Measurements from ENCODE around the gene LRRC36.
"Not testable (repeated sequence)": the region's sequence is repeated elsewhere in the genome, so short reads cannot be mapped to it uniquely, and the experiment has no call there.

The LRRC36 gene

GRCh38 chr16:67411339-67411738, 84.7 kb downstream of the LRRC36 start:
- H3K4me1 ChIP-seq (ENCODE audit: control insufficient read depth, insufficient read depth, low read length) = peaks cover 25% of the 10 kb centered on the region
- no peak overlapping the region for H3K9ac ChIP-seq (ENCODE audit: low read length)
- no peaks in the 10 kb centered on the region for H3K9me3 ChIP-seq (ENCODE audit: control insufficient read depth, low read length)
- no peak for DNase-seq (ENCODE audit: low read depth)
- no peaks in the 10 kb centered on the region for H3K27me3 ChIP-seq (replicated peaks; ENCODE audit: control insufficient read depth, insufficient read depth, low read length)
- H3K36me3 ChIP-seq (ENCODE audit: control insufficient read depth, insufficient read depth, low read length, severe bottlenecking) = no peaks in the 10 kb centered on the region
- H3K4me3 ChIP-seq (ENCODE audit: low read length) = no peak overlapping the region

- Histone ChIP-seq H3K9me3 (ENCODE audit: control insufficient read depth, low read length) (no peaks in the 10 kb centered on the region), H3K9ac (ENCODE audit: low read length) (no peak overlapping the region), H3K27me3 (replicated peaks; ENCODE audit: control insufficient read depth, insufficient read depth, low read length) (no peaks in the 10 kb centered on the region), H3K36me3 (ENCODE audit: control insufficient read depth, insufficient read depth, low read length, severe bottlenecking) (no peaks in the 10 kb centered on the region), H3K4me1 (ENCODE audit: control insufficient read depth, insufficient read depth, low read length) (peaks cover 19% of the 10 kb centered on the region), H3K4me3 (ENCODE audit: low read length) (no peak overlapping the region)
- no peak for DNase-seq (ENCODE audit: low read depth)
These were observed 85.7 kb downstream of the LRRC36 start for GRCh38 chr16:67412294-67412693.

GRCh38 chr16:67413978-67414911, 87.6 kb downstream of the LRRC36 start:
- H3K4me3 ChIP-seq (ENCODE audit: low read length) = no peak overlapping the region
- H3K36me3 ChIP-seq (ENCODE audit: control insufficient read depth, insufficient read depth, low read length, severe bottlenecking) = no peaks in the 10 kb centered on the region
- no peaks in the 10 kb centered on the region for H3K27me3 ChIP-seq (replicated peaks; ENCODE audit: control insufficient read depth, insufficient read depth, low read length)
- no peak for DNase-seq (ENCODE audit: low read depth)
- no peak overlapping the region for H3K9ac ChIP-seq (ENCODE audit: low read length)
- H3K4me1 ChIP-seq (ENCODE audit: control insufficient read depth, insufficient read depth, low read length) = peaks cover 12% of the 10 kb centered on the region
- H3K9me3 ChIP-seq (ENCODE audit: control insufficient read depth, low read length) = no peaks in the 10 kb centered on the region

GRCh38 chr16:67415421-67415820, 88.8 kb downstream of the LRRC36 start:
- H3K36me3 ChIP-seq (ENCODE audit: control insufficient read depth, insufficient read depth, low read length, severe bottlenecking); H3K9me3 ChIP-seq (ENCODE audit: control insufficient read depth, low read length); DNase-seq (ENCODE audit: low read depth); H3K27me3 ChIP-seq (replicated peaks; ENCODE audit: control insufficient read depth, insufficient read depth, low read length): not testable (repeated sequence)
- H3K4me1 ChIP-seq (ENCODE audit: control insufficient read depth, insufficient read depth, low read length) = peaks cover 12% of the 10 kb centered on the region
- H3K9ac ChIP-seq (ENCODE audit: low read length) = peak overlapping the region; percentile 79
- H3K4me3 ChIP-seq (ENCODE audit: low read length) = peak overlapping the region; percentile 90

GRCh38 chr16:67415872-67416793, 89.5 kb downstream of the LRRC36 start, which contains the start of gene ZDHHC1:
ZDHHC1 (minus strand) TSS chr16:67416477; CDS start chr16:67407775, 8,702 bp downstream.
- Histone ChIP-seq H3K27me3 (replicated peaks; ENCODE audit: control insufficient read depth, insufficient read depth, low read length) (no peaks in the 10 kb centered on the region), H3K9me3 (ENCODE audit: control insufficient read depth, low read length) (no peaks in the 10 kb centered on the region), H3K9ac (ENCODE audit: low read length) (peak within 1 kb of the TSS; percentile 79), H3K4me1 (ENCODE audit: control insufficient read depth, insufficient read depth, low read length) (peaks cover 9% of the 10 kb centered on the region), H3K4me3 (ENCODE audit: low read length) (peak within 1 kb of the TSS; percentile 90), H3K36me3 (ENCODE audit: control insufficient read depth, insufficient read depth, low read length, severe bottlenecking) (no peaks in the 10 kb centered on the region)
- peak; percentile 89 for DNase-seq (ENCODE audit: low read depth)

GRCh38 chr16:67417333-67418061, 90.9 kb downstream of the LRRC36 start:
- H3K4me3 ChIP-seq (ENCODE audit: low read length) = no peak overlapping the region
- no peaks in the 10 kb centered on the region for H3K36me3 ChIP-seq (ENCODE audit: control insufficient read depth, insufficient read depth, low read length, severe bottlenecking)
- no peak for DNase-seq (ENCODE audit: low read depth)
- peaks cover 8% of the 10 kb centered on the region for H3K4me1 ChIP-seq (ENCODE audit: control insufficient read depth, insufficient read depth, low read length)
- no peaks in the 10 kb centered on the region for H3K27me3 ChIP-seq (replicated peaks; ENCODE audit: control insufficient read depth, insufficient read depth, low read length)
- H3K9me3 ChIP-seq (ENCODE audit: control insufficient read depth, low read length) = no peaks in the 10 kb centered on the region
- H3K9ac ChIP-seq (ENCODE audit: low read length) = no peak overlapping the region

- H3K4me1 ChIP-seq (ENCODE audit: control insufficient read depth, insufficient read depth, low read length) = peaks cover 7% of the 10 kb centered on the region
- H3K36me3 ChIP-seq (ENCODE audit: control insufficient read depth, insufficient read depth, low read length, severe bottlenecking) = no peaks in the 10 kb centered on the region
- H3K27me3 ChIP-seq (replicated peaks; ENCODE audit: control insufficient read depth, insufficient read depth, low read length) = no peaks in the 10 kb centered on the region
- DNase-seq (ENCODE audit: low read depth) = no peak
- H3K4me3 ChIP-seq (ENCODE audit: low read length) = no peak overlapping the region
- no peaks in the 10 kb centered on the region for H3K9me3 ChIP-seq (ENCODE audit: control insufficient read depth, low read length)
- H3K9ac ChIP-seq (ENCODE audit: low read length) = no peak overlapping the region
These were observed 92.9 kb downstream of the LRRC36 start for GRCh38 chr16:67419502-67419901.

GRCh38 chr16:67419931-67420330, 93.3 kb downstream of the LRRC36 start:
- H3K9ac ChIP-seq (ENCODE audit: low read length) = no peak overlapping the region
- no peak overlapping the region for H3K4me3 ChIP-seq (ENCODE audit: low read length)
- H3K9me3 ChIP-seq (ENCODE audit: control insufficient read depth, low read length) = no peaks in the 10 kb centered on the region
- peaks cover 8% of the 10 kb centered on the region for H3K4me1 ChIP-seq (ENCODE audit: control insufficient read depth, insufficient read depth, low read length)
- H3K36me3 ChIP-seq (ENCODE audit: control insufficient read depth, insufficient read depth, low read length, severe bottlenecking) = no peaks in the 10 kb centered on the region
- no peak for DNase-seq (ENCODE audit: low read depth)
- no peaks in the 10 kb centered on the region for H3K27me3 ChIP-seq (replicated peaks; ENCODE audit: control insufficient read depth, insufficient read depth, low read length)

GRCh38 chr16:67421030-67421429, 94.4 kb downstream of the LRRC36 start:
- H3K9me3 ChIP-seq (ENCODE audit: control insufficient read depth, low read length) = no peaks in the 10 kb centered on the region
- H3K27me3 ChIP-seq (replicated peaks; ENCODE audit: control insufficient read depth, insufficient read depth, low read length) = no peaks in the 10 kb centered on the region
- no peak for DNase-seq (ENCODE audit: low read depth)
- no peak overlapping the region for H3K4me3 ChIP-seq (ENCODE audit: low read length)
- no peak overlapping the region for H3K9ac ChIP-seq (ENCODE audit: low read length)
- no peaks in the 10 kb centered on the region for H3K36me3 ChIP-seq (ENCODE audit: control insufficient read depth, insufficient read depth, low read length, severe bottlenecking)
- H3K4me1 ChIP-seq (ENCODE audit: control insufficient read depth, insufficient read depth, low read length) = peaks cover 16% of the 10 kb centered on the region

- Histone ChIP-seq H3K9me3 (ENCODE audit: control insufficient read depth, low read length) (no peaks in the 10 kb centered on the region), H3K4me1 (ENCODE audit: control insufficient read depth, insufficient read depth, low read length) (peaks cover 16% of the 10 kb centered on the region), H3K9ac (ENCODE audit: low read length) (no peak overlapping the region), H3K4me3 (ENCODE audit: low read length) (no peak overlapping the region), H3K27me3 (replicated peaks; ENCODE audit: control insufficient read depth, insufficient read depth, low read length) (no peaks in the 10 kb centered on the region), H3K36me3 (ENCODE audit: control insufficient read depth, insufficient read depth, low read length, severe bottlenecking) (no peaks in the 10 kb centered on the region)
- no peak for DNase-seq (ENCODE audit: low read depth)
These were observed 96.4 kb downstream of the LRRC36 start for GRCh38 chr16:67423015-67423414.

Data from adipocyte (in vitro differentiated cells).